Loucy (cell line): ENCODE data around the gene TAS2R30.

Experiments used
- H2AFZ ChIP-seq: fragments of 200-600 bp; sonication (generic); 2 replicates; pipeline ENCODE4 v1.6.0; 2016; ENCODE audit warnings: antibody characterized with exemption, mild to moderate bottlenecking, low read length, moderate library complexity
- H3F3A ChIP-seq: fragments of 200-600 bp; 2 replicates; pipeline ENCODE4 v1.6.0; 2016; ENCODE audit warnings: antibody characterized with exemption, low read depth, mild to moderate bottlenecking
- H3K27me3 ChIP-seq: fragments of 200-600 bp; sonication (generic); 2 replicates; pipeline ENCODE4 v1.6.1; 2014; ENCODE audit warnings: low read length, mild to moderate bottlenecking; ENCODE audit not compliant: insufficient read depth, poor library complexity, severe bottlenecking
- H3K36me3 ChIP-seq: fragments of 200-600 bp; sonication (generic); 2 replicates; pipeline ENCODE4 v1.6.1; 2016; ENCODE audit warnings: low read length; ENCODE audit not compliant: insufficient read depth
- H3K4me1 ChIP-seq: fragments of 200-600 bp; sonication (generic); 2 replicates; pipeline ENCODE4 v1.5.1; 2014; ENCODE audit warnings: low read length, mild to moderate bottlenecking; ENCODE audit not compliant: insufficient read depth, poor library complexity, severe bottlenecking
- H3K4me2 ChIP-seq: fragments of 200-600 bp; sonication (generic); 2 replicates; pipeline ENCODE4 v1.6.0; 2014; ENCODE audit warnings: antibody characterized with exemption, low read length, low read depth, mild to moderate bottlenecking; ENCODE audit not compliant: poor library complexity, severe bottlenecking
- H3K4me3 ChIP-seq: fragments of 200-600 bp; sonication (generic); 2 replicates; pipeline ENCODE4 v1.5.1; 2014; ENCODE audit warnings: low read length, mild to moderate bottlenecking, mixed read lengths; ENCODE audit not compliant: poor library complexity, severe bottlenecking
- H3K79me2 ChIP-seq: fragments of 200-600 bp; sonication (generic); 2 replicates; pipeline ENCODE4 v1.6.1; 2014; ENCODE audit warnings: low read length; ENCODE audit not compliant: insufficient read depth
- H3K9ac ChIP-seq: fragments of 200-600 bp; sonication (generic); 2 replicates; pipeline ENCODE4 v1.6.0; 2014; ENCODE audit warnings: mild to moderate bottlenecking, low read depth, low read length, moderate library complexity; ENCODE audit not compliant: poor library complexity, severe bottlenecking
- H3K9me2 ChIP-seq: fragments of 200-600 bp; sonication (generic); replicated peaks from 2 replicates; pipeline ENCODE4 v1.6.1; 2016; ENCODE audit warnings: low read depth, low read length, mixed read lengths
- H3K9me3 ChIP-seq: fragments of 200-600 bp; sonication (generic); 2 replicates; pipeline ENCODE4 v1.6.1; 2014; ENCODE audit warnings: mild to moderate bottlenecking, antibody characterized with exemption, low read length, low read depth; ENCODE audit not compliant: insufficient read depth
- H4K20me1 ChIP-seq: fragments of 200-600 bp; sonication (generic); 2 replicates; pipeline ENCODE4 v1.6.0; 2014; ENCODE audit warnings: antibody characterized with exemption, low read length, mild to moderate bottlenecking; ENCODE audit not compliant: insufficient read depth, poor library complexity, severe bottlenecking
- CTCF ChIP-seq: fragments of 200-600 bp; sonication (generic); conservative IDR thresholded peaks from 2 replicates; pipeline ENCODE4 v1.5.1; 2014; ENCODE audit warnings: mild to moderate bottlenecking, antibody characterized with exemption, low read length
- EZH2phosphoT487 ChIP-seq: fragments of 200-600 bp; IDR thresholded peaks from 2 replicates; pipeline ENCODE4 v1.6.1; 2018; ENCODE audit warnings: antibody characterized with exemption, mild to moderate bottlenecking, moderate library complexity, borderline replicate concordance

Gene TAS2R30

DNA sequence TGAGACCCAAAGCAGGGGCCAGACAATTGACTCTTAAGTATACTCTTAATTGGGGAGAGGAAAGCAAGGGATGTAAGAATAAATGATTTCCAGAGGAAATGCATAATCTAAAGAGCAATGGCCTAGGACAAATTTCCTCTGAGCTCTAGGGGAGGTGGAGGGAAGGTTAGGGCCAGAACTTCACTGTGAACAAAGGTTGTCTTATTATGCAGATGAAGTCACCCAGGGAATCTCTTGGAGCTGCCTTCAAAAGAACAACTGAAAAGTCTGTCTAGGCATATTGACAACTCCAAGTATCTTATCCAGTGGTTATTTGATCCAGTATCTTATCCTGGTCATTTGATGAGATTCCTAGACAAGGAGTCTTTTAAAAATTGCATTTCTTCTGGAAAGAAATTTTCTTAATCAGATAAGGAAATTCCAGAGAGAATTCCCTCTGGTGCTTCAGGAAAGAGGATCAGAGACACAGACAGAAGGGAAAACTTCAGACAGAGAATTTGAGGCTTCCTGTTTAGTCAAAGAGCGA lies 20.0 kb upstream of the TAS2R30 start:
- peaks cover 24% of the 10 kb centered on the region for H3K79me2 ChIP-seq
- H3K27me3 ChIP-seq = no peaks in the 10 kb centered on the region
- no peaks in the 10 kb centered on the region for H3K9me3 ChIP-seq
- no peak overlapping the region for H3K4me3 ChIP-seq
- no peaks in the 10 kb centered on the region for H3K36me3 ChIP-seq
- no peak for TF ChIP-seq EZH2phosphoT487
- TF ChIP-seq CTCF = no peak
- no peak overlapping the region for H3K9ac ChIP-seq
- no peak overlapping the region for H2AFZ ChIP-seq
- H3K9me2 ChIP-seq = no peaks in the 10 kb centered on the region
- no peaks in the 10 kb centered on the region for H4K20me1 ChIP-seq
- no peaks in the 10 kb centered on the region for H3K4me1 ChIP-seq
- no peak overlapping the region for H3K4me2 ChIP-seq
- no peaks in the 10 kb centered on the region for H3F3A ChIP-seq

DNA sequence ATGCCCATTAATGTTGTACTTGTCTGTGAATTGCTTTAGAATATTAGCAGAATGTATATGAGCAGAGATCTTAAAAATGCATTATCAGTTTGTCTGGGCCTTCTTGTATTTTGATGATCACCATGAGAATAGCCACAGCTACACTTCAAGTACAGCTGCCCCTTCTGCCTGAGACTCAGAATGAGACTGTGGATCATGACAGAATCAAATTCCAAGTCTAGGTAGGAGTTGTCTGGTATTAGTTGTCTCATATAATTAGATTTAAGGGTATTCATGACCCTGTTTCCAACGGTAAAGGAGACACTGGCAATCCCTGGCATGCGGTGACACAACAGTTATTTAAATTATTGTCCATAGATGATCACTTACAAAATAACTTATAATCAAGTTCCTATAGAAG lies 18.3 kb upstream of the TAS2R30 start:
- no peak overlapping the region for H3K4me2 ChIP-seq
- no peak overlapping the region for H3K9ac ChIP-seq
- peaks cover 15% of the 10 kb centered on the region for H3K79me2 ChIP-seq
- H3K9me3 ChIP-seq = no peaks in the 10 kb centered on the region
- no peak overlapping the region for H3K4me3 ChIP-seq
- H3F3A ChIP-seq = no peaks in the 10 kb centered on the region
- H3K9me2 ChIP-seq = no peaks in the 10 kb centered on the region
- no peak overlapping the region for H2AFZ ChIP-seq
- H3K36me3 ChIP-seq = no peaks in the 10 kb centered on the region
- H3K27me3 ChIP-seq = no peaks in the 10 kb centered on the region
- no peaks in the 10 kb centered on the region for H3K4me1 ChIP-seq
- no peak for TF ChIP-seq EZH2phosphoT487
- TF ChIP-seq CTCF = no peak
- no peaks in the 10 kb centered on the region for H4K20me1 ChIP-seq

GRCh38 chr12:11150832-11151231 lies 16.4 kb upstream of the TAS2R30 start:
- no peak overlapping the region for H3K9ac ChIP-seq
- peaks cover 7% of the 10 kb centered on the region for H3K79me2 ChIP-seq
- H3K9me3 ChIP-seq = no peaks in the 10 kb centered on the region
- H3K4me3 ChIP-seq = no peak overlapping the region
- H3K4me1 ChIP-seq = no peaks in the 10 kb centered on the region
- no peaks in the 10 kb centered on the region for H3K36me3 ChIP-seq
- no peaks in the 10 kb centered on the region for H3K9me2 ChIP-seq
- H2AFZ ChIP-seq = no peak overlapping the region
- no peak for TF ChIP-seq EZH2phosphoT487
- TF ChIP-seq CTCF = no peak
- no peak overlapping the region for H3K4me2 ChIP-seq
- H3F3A ChIP-seq = no peaks in the 10 kb centered on the region
- H4K20me1 ChIP-seq = no peaks in the 10 kb centered on the region
- no peaks in the 10 kb centered on the region for H3K27me3 ChIP-seq
